Astrocyte (in vitro differentiated cells and primary cell): ENCODE measurements around the gene DIAPH2.

Experiments used
- CTCF ChIP-seq: IDR thresholded peaks from 2 replicates; pipeline ENCODE4 v1.5.1; 2011; ENCODE audit warnings: low read depth, mild to moderate bottlenecking, inconsistent platforms, low read length, moderate library complexity; ENCODE audit not compliant: insufficient read depth
- EZH2 ChIP-seq: IDR thresholded peaks from 2 replicates; pipeline ENCODE4 v1.6.1; 2012; ENCODE audit warnings: mild to moderate bottlenecking, low read length, inconsistent platforms; ENCODE audit not compliant: insufficient read depth

DNA sequence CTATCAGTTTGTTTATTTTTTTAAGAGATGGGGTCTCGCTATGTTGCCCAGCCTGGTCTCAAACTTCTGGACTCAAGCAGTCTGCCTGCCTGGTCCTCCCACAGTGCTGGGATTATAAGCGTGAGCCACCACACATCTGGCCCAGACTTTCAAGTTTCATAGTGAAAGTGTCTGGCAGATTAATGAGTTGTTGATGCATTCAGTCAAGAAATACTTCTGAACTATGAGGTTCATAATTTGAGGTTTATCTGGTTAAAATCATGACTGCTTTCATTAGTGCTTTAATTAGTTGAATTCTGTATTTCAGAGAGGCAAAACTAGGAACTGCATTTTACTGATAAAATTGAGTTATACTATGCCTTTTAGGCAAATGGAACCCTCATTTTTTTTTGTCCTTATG, 837.7 kb downstream of the DIAPH2 start:
- TF ChIP-seq CTCF (no peak), EZH2 (no peak)
